ENCODE measurements around the gene DBH.

DBH gene

GRCh38 chr9:133635533-133636531 is at the start of gene DBH:
DBH (plus strand) TSS chr9:133636363; CDS start chr9:133636372, 9 bp downstream.
- ATAC-seq: peak; percentile 50; the same call in 2 of the 3 replicates
- TF ChIP-seq ISL1 (CRISPR knock-in tag; IDR thresholded peaks at IDR 0.05) (no peak), ZNF8 (CRISPR knock-in tag; IDR thresholded peaks at IDR 0.05) (no peak), RARB (CRISPR knock-in tag; IDR thresholded peaks at IDR 0.05) (no peak), TOX (CRISPR knock-in tag; IDR thresholded peaks at IDR 0.05; ENCODE audit: borderline replicate concordance) (no peak), PPARA (CRISPR knock-in tag; IDR thresholded peaks at IDR 0.05; ENCODE audit: borderline replicate concordance) (no peak), ZNF565 (CRISPR knock-in tag; conservative IDR thresholded peaks at IDR 0.05; ENCODE audit: low read depth) (no peak), BACH2 (CRISPR knock-in tag; IDR thresholded peaks at IDR 0.05; ENCODE audit: borderline replicate concordance) (no peak), ZNF70 (CRISPR knock-in tag; IDR thresholded peaks at IDR 0.05) (0 out of 2 replicates have a peak, but pooled peaks have one; percentile 17), ZFP30 (CRISPR knock-in tag; IDR thresholded peaks at IDR 0.05) (0 out of 2 replicates have a peak, but pooled peaks have one; percentile 33), OSR1 (CRISPR knock-in tag; IDR thresholded peaks at IDR 0.05) (no peak), ZFP3 (CRISPR knock-in tag; IDR thresholded peaks at IDR 0.05) (no peak), CSDC2 (CRISPR knock-in tag; IDR thresholded peaks at IDR 0.05) (no peak), TCF4 (CRISPR knock-in tag; IDR thresholded peaks at IDR 0.05; ENCODE audit: borderline replicate concordance) (peak; percentile 95), GLIS3 (CRISPR knock-in tag; IDR thresholded peaks at IDR 0.05) (no peak), ARNTL (CRISPR knock-in tag; IDR thresholded peaks at IDR 0.05; ENCODE audit: borderline replicate concordance, low read depth) (no peak)
- TF ChIP-seq, protein P1, sequence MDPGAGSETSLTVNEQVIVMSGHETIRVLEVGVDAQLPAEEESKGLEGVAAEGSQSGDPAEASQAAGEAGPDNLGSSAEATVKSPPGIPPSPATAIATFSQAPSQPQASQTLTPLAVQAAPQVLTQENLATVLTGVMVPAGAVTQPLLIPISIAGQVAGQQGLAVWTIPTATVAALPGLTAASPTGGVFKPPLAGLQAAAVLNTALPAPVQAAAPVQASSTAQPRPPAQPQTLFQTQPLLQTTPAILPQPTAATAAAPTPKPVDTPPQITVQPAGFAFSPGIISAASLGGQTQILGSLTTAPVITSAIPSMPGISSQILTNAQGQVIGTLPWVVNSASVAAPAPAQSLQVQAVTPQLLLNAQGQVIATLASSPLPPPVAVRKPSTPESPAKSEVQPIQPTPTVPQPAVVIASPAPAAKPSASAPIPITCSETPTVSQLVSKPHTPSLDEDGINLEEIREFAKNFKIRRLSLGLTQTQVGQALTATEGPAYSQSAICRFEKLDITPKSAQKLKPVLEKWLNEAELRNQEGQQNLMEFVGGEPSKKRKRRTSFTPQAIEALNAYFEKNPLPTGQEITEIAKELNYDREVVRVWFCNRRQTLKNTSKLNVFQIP (CRISPR knock-in tag; IDR thresholded peaks at IDR 0.05; ENCODE audit: borderline replicate concordance, low read depth): no peak
- TF ChIP-seq, protein P2, sequence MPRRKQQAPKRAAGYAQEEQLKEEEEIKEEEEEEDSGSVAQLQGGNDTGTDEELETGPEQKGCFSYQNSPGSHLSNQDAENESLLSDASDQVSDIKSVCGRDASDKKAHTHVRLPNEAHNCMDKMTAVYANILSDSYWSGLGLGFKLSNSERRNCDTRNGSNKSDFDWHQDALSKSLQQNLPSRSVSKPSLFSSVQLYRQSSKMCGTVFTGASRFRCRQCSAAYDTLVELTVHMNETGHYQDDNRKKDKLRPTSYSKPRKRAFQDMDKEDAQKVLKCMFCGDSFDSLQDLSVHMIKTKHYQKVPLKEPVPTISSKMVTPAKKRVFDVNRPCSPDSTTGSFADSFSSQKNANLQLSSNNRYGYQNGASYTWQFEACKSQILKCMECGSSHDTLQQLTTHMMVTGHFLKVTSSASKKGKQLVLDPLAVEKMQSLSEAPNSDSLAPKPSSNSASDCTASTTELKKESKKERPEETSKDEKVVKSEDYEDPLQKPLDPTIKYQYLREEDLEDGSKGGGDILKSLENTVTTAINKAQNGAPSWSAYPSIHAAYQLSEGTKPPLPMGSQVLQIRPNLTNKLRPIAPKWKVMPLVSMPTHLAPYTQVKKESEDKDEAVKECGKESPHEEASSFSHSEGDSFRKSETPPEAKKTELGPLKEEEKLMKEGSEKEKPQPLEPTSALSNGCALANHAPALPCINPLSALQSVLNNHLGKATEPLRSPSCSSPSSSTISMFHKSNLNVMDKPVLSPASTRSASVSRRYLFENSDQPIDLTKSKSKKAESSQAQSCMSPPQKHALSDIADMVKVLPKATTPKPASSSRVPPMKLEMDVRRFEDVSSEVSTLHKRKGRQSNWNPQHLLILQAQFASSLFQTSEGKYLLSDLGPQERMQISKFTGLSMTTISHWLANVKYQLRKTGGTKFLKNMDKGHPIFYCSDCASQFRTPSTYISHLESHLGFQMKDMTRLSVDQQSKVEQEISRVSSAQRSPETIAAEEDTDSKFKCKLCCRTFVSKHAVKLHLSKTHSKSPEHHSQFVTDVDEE (CRISPR knock-in tag; IDR thresholded peaks at IDR 0.05): peak; percentile 98
- TF ChIP-seq, protein P3, sequence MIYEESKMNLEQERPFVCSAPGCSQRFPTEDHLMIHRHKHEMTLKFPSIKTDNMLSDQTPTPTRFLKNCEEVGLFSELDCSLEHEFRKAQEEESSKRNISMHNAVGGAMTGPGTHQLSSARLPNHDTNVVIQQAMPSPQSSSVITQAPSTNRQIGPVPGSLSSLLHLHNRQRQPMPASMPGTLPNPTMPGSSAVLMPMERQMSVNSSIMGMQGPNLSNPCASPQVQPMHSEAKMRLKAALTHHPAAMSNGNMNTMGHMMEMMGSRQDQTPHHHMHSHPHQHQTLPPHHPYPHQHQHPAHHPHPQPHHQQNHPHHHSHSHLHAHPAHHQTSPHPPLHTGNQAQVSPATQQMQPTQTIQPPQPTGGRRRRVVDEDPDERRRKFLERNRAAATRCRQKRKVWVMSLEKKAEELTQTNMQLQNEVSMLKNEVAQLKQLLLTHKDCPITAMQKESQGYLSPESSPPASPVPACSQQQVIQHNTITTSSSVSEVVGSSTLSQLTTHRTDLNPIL (CRISPR knock-in tag; IDR thresholded peaks at IDR 0.05; ENCODE audit: low read depth): no peak
- TF ChIP-seq, protein P4, sequence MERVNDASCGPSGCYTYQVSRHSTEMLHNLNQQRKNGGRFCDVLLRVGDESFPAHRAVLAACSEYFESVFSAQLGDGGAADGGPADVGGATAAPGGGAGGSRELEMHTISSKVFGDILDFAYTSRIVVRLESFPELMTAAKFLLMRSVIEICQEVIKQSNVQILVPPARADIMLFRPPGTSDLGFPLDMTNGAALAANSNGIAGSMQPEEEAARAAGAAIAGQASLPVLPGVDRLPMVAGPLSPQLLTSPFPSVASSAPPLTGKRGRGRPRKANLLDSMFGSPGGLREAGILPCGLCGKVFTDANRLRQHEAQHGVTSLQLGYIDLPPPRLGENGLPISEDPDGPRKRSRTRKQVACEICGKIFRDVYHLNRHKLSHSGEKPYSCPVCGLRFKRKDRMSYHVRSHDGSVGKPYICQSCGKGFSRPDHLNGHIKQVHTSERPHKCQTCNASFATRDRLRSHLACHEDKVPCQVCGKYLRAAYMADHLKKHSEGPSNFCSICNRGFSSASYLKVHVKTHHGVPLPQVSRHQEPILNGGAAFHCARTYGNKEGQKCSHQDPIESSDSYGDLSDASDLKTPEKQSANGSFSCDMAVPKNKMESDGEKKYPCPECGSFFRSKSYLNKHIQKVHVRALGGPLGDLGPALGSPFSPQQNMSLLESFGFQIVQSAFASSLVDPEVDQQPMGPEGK (CRISPR knock-in tag; IDR thresholded peaks at IDR 0.05; ENCODE audit: borderline replicate concordance): no peak

DNA sequence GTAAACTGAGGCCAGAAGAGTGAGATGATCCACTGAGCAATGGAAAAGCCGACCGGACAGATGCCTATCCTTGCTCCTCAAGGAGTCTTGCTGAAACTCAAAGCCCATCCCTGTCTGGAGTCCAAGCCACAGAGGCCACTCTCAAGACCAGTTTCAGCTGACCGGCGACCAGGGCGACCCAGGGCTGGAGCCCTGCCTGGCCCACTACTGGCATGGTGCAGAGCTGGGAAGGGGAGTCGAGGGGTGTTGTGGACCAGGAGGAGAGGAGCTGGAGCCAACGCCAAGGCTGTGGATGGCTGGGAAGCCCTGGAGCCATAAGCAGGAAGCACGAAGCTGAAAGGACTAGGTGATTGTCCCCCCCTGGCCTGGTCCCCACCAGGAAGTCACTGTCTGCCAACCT is 49.1 kb upstream of the DBH start:
- TF ChIP-seq PPARA (CRISPR knock-in tag; IDR thresholded peaks at IDR 0.05; ENCODE audit: borderline replicate concordance) (no peak), ISL1 (CRISPR knock-in tag; IDR thresholded peaks at IDR 0.05) (no peak), CSDC2 (CRISPR knock-in tag; IDR thresholded peaks at IDR 0.05) (no peak), ESRRG (CRISPR knock-in tag; IDR thresholded peaks at IDR 0.05) (no peak), ZC3H10 (CRISPR knock-in tag; IDR thresholded peaks at IDR 0.05) (no peak), ZFP30 (CRISPR knock-in tag; IDR thresholded peaks at IDR 0.05) (no peak), OSR1 (CRISPR knock-in tag; IDR thresholded peaks at IDR 0.05) (no peak), ZNF8 (CRISPR knock-in tag; IDR thresholded peaks at IDR 0.05) (no peak), BACH2 (CRISPR knock-in tag; IDR thresholded peaks at IDR 0.05; ENCODE audit: borderline replicate concordance) (no peak), ARNTL (CRISPR knock-in tag; IDR thresholded peaks at IDR 0.05; ENCODE audit: borderline replicate concordance, low read depth) (no peak), SNAI2 (CRISPR knock-in tag; IDR thresholded peaks at IDR 0.05) (no peak), TCF4 (CRISPR knock-in tag; IDR thresholded peaks at IDR 0.05; ENCODE audit: borderline replicate concordance) (no peak)
- TF ChIP-seq, protein P4 (CRISPR knock-in tag; IDR thresholded peaks at IDR 0.05; ENCODE audit: borderline replicate concordance): no peak
- TF ChIP-seq, protein P2 (CRISPR knock-in tag; IDR thresholded peaks at IDR 0.05): no peak
- TF ChIP-seq, protein P1 (CRISPR knock-in tag; IDR thresholded peaks at IDR 0.05; ENCODE audit: borderline replicate concordance, low read depth): no peak
- ATAC-seq: no peak

Measured in SK-N-SH treated with all-trans-retinoic acid at 6 μM for 48 hours (cell line).